HG02973 (cell line): Measurements from ENCODE around the gene ZHX3.

ENCODE experiments used
- ATAC-seq: cut with Tn5 transposase; IDR thresholded peaks from one replicate; pipeline ENCODE4 v1.9.1; 2021; ENCODE audit warnings: moderate library complexity; ENCODE audit not compliant: unreplicated experiment

The ZHX3 gene

DNA sequence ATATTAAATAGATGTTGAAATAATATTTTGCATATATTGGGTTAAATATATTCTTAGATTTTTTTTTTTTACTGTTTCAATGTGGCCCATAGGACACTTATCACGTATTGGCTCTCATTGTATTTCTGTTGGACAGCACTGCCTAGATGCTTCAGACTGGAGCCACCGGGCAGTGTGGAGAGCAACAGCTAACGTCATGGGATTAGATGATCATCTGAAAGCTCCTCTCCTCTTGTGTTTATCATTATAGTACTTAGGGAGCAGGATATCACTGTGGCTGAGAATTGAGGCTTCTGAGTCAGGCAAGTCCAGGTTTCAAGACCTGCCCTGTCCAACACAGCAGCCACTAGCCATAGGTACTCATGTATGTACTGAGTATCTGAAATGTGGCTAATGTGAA, 87.4 kb downstream of the ZHX3 start:
- ATAC-seq, result no peak

GRCh38 chr20:41229259-41229658, 88.3 kb downstream of the ZHX3 start:
- no peak for ATAC-seq

GRCh38 chr20:41228858-41229257, 88.7 kb downstream of the ZHX3 start:
- ATAC-seq, result no peak

- no peak for ATAC-seq
These were observed 91.1 kb downstream of the ZHX3 start for GRCh38 chr20:41226426-41226825.

- no peak for ATAC-seq
These were observed 92.4 kb downstream of the ZHX3 start for GRCh38 chr20:41225091-41225490.

- no peak for ATAC-seq
These were observed 93.2 kb downstream of the ZHX3 start for GRCh38 chr20:41224281-41224680.

- no peak for ATAC-seq
These were observed 94.4 kb downstream of the ZHX3 start for GRCh38 chr20:41223112-41223511.

- ATAC-seq, result no peak
These were observed 94.8 kb downstream of the ZHX3 start for GRCh38 chr20:41222703-41223102.

DNA sequence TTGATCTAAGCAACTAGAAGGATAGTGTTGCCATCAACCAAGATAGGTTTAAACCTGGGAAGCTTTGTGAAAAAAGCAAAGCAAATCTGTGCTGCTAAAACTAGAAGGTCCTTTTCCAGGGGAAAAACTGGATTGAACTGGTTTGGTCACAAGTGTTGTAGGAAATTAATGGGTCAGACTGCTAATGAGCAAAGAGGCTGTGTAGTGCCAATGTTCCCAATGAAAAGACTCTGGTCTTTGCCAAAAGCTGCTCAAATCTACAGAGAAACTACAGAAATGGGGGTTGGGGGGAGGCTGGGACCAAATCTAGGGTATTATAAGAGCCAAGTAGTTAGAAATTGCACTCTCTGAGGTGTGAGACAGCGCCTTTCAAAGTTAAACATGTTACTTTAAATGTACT, 95.2 kb downstream of the ZHX3 start:
- ATAC-seq, result no peak

DNA sequence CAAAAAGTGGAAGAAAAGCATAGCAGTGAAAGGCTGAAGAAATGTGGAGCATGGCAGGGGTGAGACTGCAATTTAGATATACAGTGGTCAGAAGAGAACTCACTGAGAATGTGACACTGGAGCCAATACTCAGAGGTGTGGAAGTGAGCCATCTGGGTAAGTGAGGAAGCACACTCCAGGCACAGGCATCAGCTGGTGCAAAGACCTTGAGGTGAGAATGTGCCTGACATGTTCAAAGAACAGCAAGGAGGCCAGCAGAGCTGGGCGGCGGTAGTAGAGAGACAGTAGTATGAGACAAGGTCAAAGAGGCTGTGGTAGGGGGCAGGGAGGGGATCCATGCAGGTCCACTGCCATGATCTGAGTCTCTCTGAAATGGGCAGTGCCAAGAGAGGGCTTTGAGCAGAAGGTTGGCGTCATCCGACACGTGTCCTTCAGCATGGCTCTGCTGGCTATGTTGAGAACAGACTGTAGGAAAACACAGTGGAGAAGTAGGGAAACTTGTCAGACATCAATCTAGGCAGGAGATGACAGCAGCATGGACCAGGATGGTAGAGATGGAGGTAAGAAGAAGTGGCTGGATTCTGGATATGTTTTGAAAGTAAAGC, 95.8 kb downstream of the ZHX3 start:
- no peak for ATAC-seq

DNA sequence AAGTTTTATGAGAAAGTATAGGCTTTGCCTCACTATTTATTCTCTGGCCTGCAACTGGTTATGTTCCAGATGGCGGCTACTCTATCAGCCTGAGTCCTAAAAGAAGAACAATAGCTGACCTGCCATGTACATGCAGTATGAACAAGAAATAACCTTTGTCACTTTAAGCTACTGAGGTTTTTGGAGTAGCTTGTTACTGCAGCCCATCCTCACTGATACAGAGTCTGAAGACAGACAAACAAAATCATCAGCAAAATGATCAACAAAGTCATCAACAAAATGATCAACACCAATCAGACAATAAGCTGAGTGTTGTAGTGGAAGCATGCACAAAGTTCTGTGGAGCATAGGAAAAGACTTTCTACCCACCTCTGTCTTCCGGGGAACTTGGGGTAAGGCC, 97.7 kb downstream of the ZHX3 start:
- ATAC-seq, result no peak

- ATAC-seq, result no peak
These were observed 99.1 kb downstream of the ZHX3 start for GRCh38 chr20:41218466-41218865.

GRCh38 chr20:41217422-41217821, 100.1 kb downstream of the ZHX3 start:
- no peak for ATAC-seq

GRCh38 chr20:41214666-41215065, 102.9 kb downstream of the ZHX3 start:
- no peak for ATAC-seq

GRCh38 chr20:41214202-41214601, 103.3 kb downstream of the ZHX3 start:
- no peak for ATAC-seq

DNA sequence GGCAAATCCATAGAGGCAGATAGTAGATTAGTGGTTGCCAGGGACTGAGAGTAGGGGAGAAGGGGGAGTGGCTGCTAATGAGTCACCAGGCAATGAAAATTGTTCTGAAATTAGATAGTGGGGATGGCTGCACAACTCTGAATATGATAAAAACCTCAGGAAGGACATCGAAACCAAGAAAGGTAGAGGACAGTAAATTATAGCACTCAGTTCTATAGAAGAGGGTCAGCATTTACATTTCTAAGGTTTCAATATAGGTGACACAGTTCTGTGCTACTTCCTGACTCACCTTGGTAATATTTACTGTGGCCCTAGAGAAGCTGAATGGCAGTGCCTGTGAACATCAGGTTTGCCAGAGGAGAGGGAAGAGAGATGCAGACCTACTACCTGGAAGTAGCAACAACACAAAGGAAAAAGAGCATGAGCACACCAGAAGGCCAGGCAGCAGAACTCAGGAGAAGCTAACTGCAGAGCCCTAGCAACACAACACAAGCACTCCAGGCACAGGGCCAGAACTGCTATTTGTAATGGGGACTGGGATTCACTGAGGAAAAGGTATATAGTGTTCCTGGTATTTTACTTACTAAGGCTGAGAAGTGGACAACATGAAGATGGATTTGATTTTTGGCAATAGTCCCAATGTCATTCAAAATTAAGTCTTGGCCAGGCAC, 104.2 kb downstream of the ZHX3 start:
- ATAC-seq, result no peak

- ATAC-seq, result no peak
These were observed 112.2 kb downstream of the ZHX3 start for GRCh38 chr20:41205313-41205712.

- no peak for ATAC-seq
These were observed 112.9 kb downstream of the ZHX3 start for GRCh38 chr20:41204304-41205265.

DNA sequence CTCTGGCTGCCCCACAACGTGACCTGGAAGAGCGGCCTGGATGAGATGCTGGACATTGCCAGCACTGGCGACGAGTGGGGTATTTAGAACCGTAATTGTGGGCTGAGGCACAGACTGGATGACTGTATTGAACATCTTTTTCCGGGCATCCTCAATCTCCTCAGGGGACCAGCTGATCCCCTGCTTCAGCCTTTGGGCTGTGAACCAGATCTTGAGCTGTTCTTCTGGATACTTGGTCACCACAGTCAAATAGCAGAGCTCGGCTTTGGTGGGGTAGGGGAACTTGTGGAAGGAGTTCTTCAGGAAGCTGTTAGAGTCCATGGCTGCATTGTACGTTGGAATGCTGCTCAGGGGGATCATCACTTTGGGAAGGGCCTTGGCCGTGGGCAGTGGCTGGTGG, 113.9 kb downstream of the ZHX3 start:
- no peak for ATAC-seq

- ATAC-seq, result no peak
These were observed 115.1 kb downstream of the ZHX3 start for GRCh38 chr20:41202426-41202825.

DNA sequence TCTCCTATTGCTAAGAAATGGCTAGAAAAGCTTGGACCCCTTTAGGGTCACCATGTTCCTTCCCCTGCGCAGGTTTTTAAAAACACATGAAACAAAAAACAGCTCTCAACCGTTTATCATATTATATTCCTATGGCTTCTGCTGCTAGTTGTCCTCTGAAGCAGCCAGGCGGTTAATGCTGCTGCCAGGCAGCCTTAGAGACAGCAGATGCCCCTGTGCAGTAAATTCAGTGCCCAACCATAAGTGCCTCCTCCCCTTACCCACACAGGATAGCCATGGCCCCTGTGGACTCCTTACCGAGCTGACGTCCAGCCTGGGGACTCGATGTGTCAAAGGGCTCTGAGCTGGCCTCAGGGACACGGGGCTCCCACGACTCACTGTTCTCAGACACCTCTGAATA, 115.8 kb downstream of the ZHX3 start:
- no peak for ATAC-seq
